SK-N-SH treated with all-trans-retinoic acid at 6 μM for 48 hours (cell line): ENCODE results near the gene DNAJC27.

ENCODE experiments used
- GLIS3 ChIP-seq: fragments of 250-450 bp; sonication (Bioruptor Pico); IDR thresholded peaks from 2 replicates; pipeline ENCODE4 v1.5.0; 2020; ENCODE audit warnings: mild to moderate bottlenecking, moderate library complexity
- PATZ1 ChIP-seq: fragments of 250-450 bp; sonication (Bioruptor Pico); IDR thresholded peaks from 2 replicates; pipeline ENCODE4 v1.8.0; 2020; ENCODE audit warnings: mild to moderate bottlenecking, moderate library complexity, borderline replicate concordance
- SNAI2 ChIP-seq: fragments of 250-450 bp; sonication (Bioruptor Pico); IDR thresholded peaks from 2 replicates; pipeline ENCODE4 v1.5.0; 2020; ENCODE audit warnings: mild to moderate bottlenecking, moderate library complexity
- TSHZ2 ChIP-seq: fragments of 250-450 bp; sonication (Bioruptor Pico); IDR thresholded peaks from 2 replicates; pipeline ENCODE4 v1.5.0; 2020; ENCODE audit warnings: mild to moderate bottlenecking, moderate library complexity
- ZC3H10 ChIP-seq: fragments of 250-450 bp; sonication (Bioruptor Pico); IDR thresholded peaks from 2 replicates; pipeline ENCODE4 v1.5.1; 2021; ENCODE audit warnings: mild to moderate bottlenecking, moderate library complexity

- TF ChIP-seq PATZ1 (CRISPR knock-in tag) (no peak), TSHZ2 (CRISPR knock-in tag) (no peak), SNAI2 (CRISPR knock-in tag) (no peak), GLIS3 (CRISPR knock-in tag) (no peak), ZC3H10 (CRISPR knock-in tag) (no peak)
These were observed 58.8 kb downstream of the DNAJC27 start for GRCh38 chr2:24912986-24913385.
